Rectal smooth muscle tissue (tissue), 1 donor: ENCODE data around the gene ZNF200.
"Not testable (repeated sequence)": the region's sequence is repeated elsewhere in the genome, so short reads cannot be mapped to it uniquely, and the experiment has no call there.

Experiments used
- H3K27ac ChIP-seq: one replicate; pipeline ENCODE4 v1.7.0; 2013; ENCODE audit warnings: low read depth, low read length, inconsistent platforms
- H3K27me3 ChIP-seq: one replicate; pipeline ENCODE4 v1.7.0; 2013; ENCODE audit warnings: low read length; ENCODE audit not compliant: control insufficient read depth, insufficient read depth
- H3K36me3 ChIP-seq: one replicate; pipeline ENCODE4 v1.7.0; 2013; ENCODE audit warnings: low read length; ENCODE audit not compliant: control insufficient read depth, insufficient read depth
- H3K4me1 ChIP-seq: one replicate; pipeline ENCODE4 v1.7.0; 2013; ENCODE audit warnings: low read length; ENCODE audit not compliant: control insufficient read depth, insufficient read depth
- H3K4me3 ChIP-seq: one replicate; pipeline ENCODE4 v1.7.0; 2013; ENCODE audit warnings: low read length
- H3K9ac ChIP-seq: one replicate; pipeline ENCODE4 v1.7.0; 2013; ENCODE audit warnings: low read length

Gene ZNF200

GRCh38 chr16:3234857-3235561 lies at the start of gene ZNF200:
TSS of gene ZNF200 (minus strand) at chr16:3235158. CDS start at chr16:3233755, 1,403 bp downstream.
- peak within 1 kb of the TSS; percentile 99 for H3K9ac ChIP-seq
- no peaks in the 10 kb centered on the region for H3K27me3 ChIP-seq
- H3K4me3 ChIP-seq = peak within 1 kb of the TSS; percentile 92
- H3K4me1 ChIP-seq = no peaks in the 10 kb centered on the region
- H3K27ac ChIP-seq = peak within 1 kb of the TSS; percentile 99
- peaks cover 20% of the 10 kb centered on the region for H3K36me3 ChIP-seq

- H3K27ac ChIP-seq = peak overlapping the region; percentile 99
- peaks cover 23% of the 10 kb centered on the region for H3K36me3 ChIP-seq
- peak overlapping the region; percentile 67 for H3K9ac ChIP-seq
- peak overlapping the region; percentile 75 for H3K4me3 ChIP-seq
- H3K4me1 ChIP-seq = peaks cover 11% of the 10 kb centered on the region
- no peaks in the 10 kb centered on the region for H3K27me3 ChIP-seq
Measured at GRCh38 chr16:3283543-3284447, 48.8 kb upstream of the ZNF200 start.

- H3K4me1 ChIP-seq = peaks cover 11% of the 10 kb centered on the region
- H3K27ac ChIP-seq = peak within 1 kb of the TSS; percentile 99
- H3K36me3 ChIP-seq = peaks cover 18% of the 10 kb centered on the region
- H3K4me3 ChIP-seq = peak within 1 kb of the TSS; percentile 75
- peak within 1 kb of the TSS; percentile 82 for H3K9ac ChIP-seq
- H3K27me3 ChIP-seq = no peaks in the 10 kb centered on the region
Measured at GRCh38 chr16:3282730-3283542, 48.0 kb upstream of the ZNF200 start, which contains the start of gene ZNF263. TSS of gene ZNF263 (plus strand) at chr16:3283491. CDS start at chr16:3283819, 328 bp downstream.

GRCh38 chr16:3282103-3282729 lies 47.3 kb upstream of the ZNF200 start:
- Histone ChIP-seq H3K4me1 (peaks cover 11% of the 10 kb centered on the region), H3K36me3 (peaks cover 18% of the 10 kb centered on the region), H3K9ac (peak overlapping the region; percentile 58), H3K27ac (peak overlapping the region; percentile 99), H3K27me3 (no peaks in the 10 kb centered on the region), H3K4me3 (peak overlapping the region; percentile 75)

GRCh38 chr16:3281222-3281820 lies 46.4 kb upstream of the ZNF200 start:
- H3K27ac ChIP-seq = no peak overlapping the region

GRCh38 chr16:3276679-3277078 lies 41.7 kb upstream of the ZNF200 start:
- Histone ChIP-seq H3K27me3 (no peaks in the 10 kb centered on the region), H3K36me3 (no peaks in the 10 kb centered on the region), H3K9ac (no peak overlapping the region), H3K4me1 (no peaks in the 10 kb centered on the region), H3K4me3 (no peak overlapping the region), H3K27ac (no peak overlapping the region)

More at GRCh38 chr16:3281222-3281820, 46.4 kb upstream of the ZNF200 start:
- H3K36me3 ChIP-seq = peaks cover 12% of the 10 kb centered on the region
- no peaks in the 10 kb centered on the region for H3K27me3 ChIP-seq
- no peak overlapping the region for H3K4me3 ChIP-seq
- no peak overlapping the region for H3K9ac ChIP-seq
- H3K4me1 ChIP-seq = peaks cover 11% of the 10 kb centered on the region

GRCh38 chr16:3274947-3275346 lies 40.0 kb upstream of the ZNF200 start:
- no peaks in the 10 kb centered on the region for H3K27me3 ChIP-seq
- no peak overlapping the region for H3K9ac ChIP-seq
- H3K4me1 ChIP-seq = no peaks in the 10 kb centered on the region
- H3K4me3 ChIP-seq = no peak overlapping the region
- H3K27ac ChIP-seq = no peak overlapping the region
- no peaks in the 10 kb centered on the region for H3K36me3 ChIP-seq

GRCh38 chr16:3274490-3274889 lies 39.5 kb upstream of the ZNF200 start:
- no peak overlapping the region for H3K4me3 ChIP-seq
- H3K27me3 ChIP-seq = no peaks in the 10 kb centered on the region
- no peaks in the 10 kb centered on the region for H3K36me3 ChIP-seq
- H3K27ac ChIP-seq = no peak overlapping the region
- H3K9ac ChIP-seq = no peak overlapping the region
- H3K4me1 ChIP-seq = no peaks in the 10 kb centered on the region

- not testable (repeated sequence) for H3K4me1 ChIP-seq, H3K27ac ChIP-seq, H3K36me3 ChIP-seq, H3K9ac ChIP-seq, H3K27me3 ChIP-seq, H3K4me3 ChIP-seq
Measured at GRCh38 chr16:3271281-3271680, 36.3 kb upstream of the ZNF200 start.

GRCh38 chr16:3270718-3271117 lies 35.8 kb upstream of the ZNF200 start:
- H3K27me3 ChIP-seq, H3K9ac ChIP-seq, H3K4me1 ChIP-seq, H3K27ac ChIP-seq, H3K36me3 ChIP-seq, H3K4me3 ChIP-seq: not testable (repeated sequence)

GRCh38 chr16:3268294-3268693 lies 33.3 kb upstream of the ZNF200 start:
- Histone ChIP-seq H3K4me3 (no peak overlapping the region), H3K9ac (no peak overlapping the region), H3K36me3 (peaks cover 3% of the 10 kb centered on the region), H3K27ac (no peak overlapping the region), H3K4me1 (peaks cover 3% of the 10 kb centered on the region), H3K27me3 (no peaks in the 10 kb centered on the region)
